B cell (primary cell): ENCODE results near the gene ELFN1. TPM values are rescaled to one million over a fixed set of nuclear protein-coding genes. Genes with fewer than 3 reads are reported as not detected.

Experiments used
- ATAC-seq: fragments of 200-7000 bp; cut with Tn5 transposase; one replicate; pipeline ENCODE4 v1.10.0; 2021; ENCODE audit warnings: low read depth, mild to moderate bottlenecking, moderate number of reproducible peaks, moderate library complexity
- CTCF ChIA-PET: fragments of 350-600 bp; sonication (Branson Sonifier 250); formaldehyde crosslinking; loops from one replicate; lab custom pipeline; 2021; ENCODE audit warnings: antibody characterized with exemption, inconsistent platforms; lab: Charles Lee
- POLR2A ChIA-PET: fragments of 350-600 bp; sonication (Branson Sonifier 250); formaldehyde crosslinking; loops from one replicate; lab custom pipeline; 2021; ENCODE audit warnings: antibody characterized with exemption; lab: Charles Lee
- DNase-seq: peaks from one replicate; pipeline ENCODE4 v3.0.0; 2013
- H2AFZ ChIP-seq: 2 replicates; pipeline ENCODE4 v1.6.1; 2012; ENCODE audit warnings: mild to moderate bottlenecking, low read depth, low read length; ENCODE audit not compliant: insufficient read depth, poor library complexity, severe bottlenecking
- H3K27ac ChIP-seq, 2 donors: 1 replicate in 1 of 2; 2 replicates in 1 of 2; pipeline ENCODE4 v1.5.1; 2012 to 2013; ENCODE audit warnings: low read length in 2 of 2, mild to moderate bottlenecking in 2 of 2, moderate library complexity in 1 of 2
- H3K27me3 ChIP-seq, 4 experiments: fragments of 200-600 bp in 1 of 4; sonication (generic) in 1 of 4; replicated peaks in 1 of 4; 1 replicate in 2 of 4; 2 replicates in 2 of 4; pipeline versions ENCODE4 v1.6.1 to v1.7.0; 2013 to 2016; ENCODE audit warnings: low read length in 3 of 4, mild to moderate bottlenecking in 2 of 4, mixed read lengths in 1 of 4, moderate library complexity in 1 of 4; ENCODE audit not compliant: insufficient read depth in 4 of 4, control insufficient read depth in 3 of 4; ENCODE audit errors: control extremely low read depth in 1 of 4
- H3K36me3 ChIP-seq, 2 experiments: replicated peaks in 1 of 2; 1 replicate in 1 of 2; 2 replicates in 1 of 2; pipeline versions ENCODE4 v1.6.1 to v1.7.1; 2013; ENCODE audit warnings: low read length in 1 of 2; ENCODE audit not compliant: insufficient read depth in 2 of 2, control insufficient read depth in 1 of 2; ENCODE audit errors: control extremely low read depth in 1 of 2, extremely low read depth in 1 of 2
- H3K4me1 ChIP-seq, 2 donors: fragments of 200-600 bp in 1 of 2; sonication (generic) in 1 of 2; 1 replicate in 1 of 2; 2 replicates in 1 of 2; pipeline versions ENCODE4 v1.5.1 to v1.6.1; 2013 to 2017; ENCODE audit warnings: low read length in 2 of 2; ENCODE audit not compliant: control insufficient read depth in 2 of 2, insufficient read depth in 2 of 2
- H3K4me2 ChIP-seq: replicated peaks from 2 replicates; pipeline ENCODE3; 2012; ENCODE audit warnings: mild to moderate bottlenecking, low read depth, low read length; ENCODE audit not compliant: poor library complexity, severe bottlenecking
- H3K4me3 ChIP-seq, 5 experiments: fragments of 200-600 bp in 1 of 5; sonication (generic) in 1 of 5; 1 replicate in 3 of 5; 2 replicates in 2 of 5; pipeline versions ENCODE4 v1.5.1 to v1.7.0; 2011 to 2016; ENCODE audit warnings: low read length in 4 of 5, mild to moderate bottlenecking in 4 of 5, low read depth in 2 of 5, control low read depth in 1 of 5, moderate library complexity in 1 of 5; ENCODE audit not compliant: insufficient read depth in 1 of 5; ENCODE audit errors: control extremely low read depth in 1 of 5, extremely low read depth in 1 of 5
- H3K79me2 ChIP-seq: fragments of 200-600 bp; sonication (generic); one replicate; pipeline ENCODE4 v1.6.0; 2016; ENCODE audit warnings: low read length; ENCODE audit not compliant: control insufficient read depth, insufficient read depth
- H3K9ac ChIP-seq: fragments of 200-600 bp; sonication (generic); 2 replicates; pipeline ENCODE4 v1.6.1; 2017; ENCODE audit warnings: mild to moderate bottlenecking, low read length, moderate library complexity
- H3K9me3 ChIP-seq, 3 donors: one replicate each; pipeline versions ENCODE4 v1.6.1 to v1.7.1; 2013; ENCODE audit warnings: low read length in 2 of 3; ENCODE audit not compliant: control insufficient read depth in 2 of 3, insufficient read depth in 1 of 3; ENCODE audit errors: control extremely low read depth in 1 of 3
- H4K20me1 ChIP-seq: 2 replicates; pipeline ENCODE4 v1.6.0; 2012; ENCODE audit warnings: mild to moderate bottlenecking, low read length; ENCODE audit not compliant: insufficient read depth, control insufficient read depth, poor library complexity, severe bottlenecking
- H3K27ac Mint-ChIP-seq: one replicate; pipeline ENCODE4 v1.8.0; 2021; ENCODE audit warnings: mixed read lengths
- H3K27me3 Mint-ChIP-seq: one replicate; pipeline ENCODE4 v1.8.0; 2021; ENCODE audit warnings: mixed read lengths
- H3K4me1 Mint-ChIP-seq: one replicate; pipeline ENCODE4 v1.8.0; 2021; ENCODE audit warnings: mixed read lengths
- H3K4me3 Mint-ChIP-seq: one replicate; pipeline ENCODE4 v1.8.0; 2021; ENCODE audit warnings: mixed read lengths
- H3K9me3 Mint-ChIP-seq: one replicate; pipeline ENCODE4 v1.8.0; 2022; ENCODE audit warnings: mixed read lengths; ENCODE audit not compliant: insufficient read depth
- CTCF ChIP-seq: fragments of 200-600 bp; IDR thresholded peaks from one replicate; pipeline ENCODE4 v1.8.0; 2022; ENCODE audit warnings: antibody characterized with exemption, mild to moderate bottlenecking
- EZH2 ChIP-seq: IDR thresholded peaks from 2 replicates; pipeline ENCODE4 v1.6.1; 2012; ENCODE audit warnings: borderline replicate concordance, low read depth, mild to moderate bottlenecking, moderate library complexity, low read length; ENCODE audit not compliant: insufficient read depth, poor library complexity, severe bottlenecking
- WGBS: methylation state at CpG from one replicate; pipeline ENCODE4 v1.1.5; 2013; ENCODE audit warnings: missing lambda C conversion rate; ENCODE audit not compliant: insufficient coverage; 5-methylcytosine and 5-hydroxymethylcytosine counted together
- intact Hi-C: fragments of 100-400 bp; cut with micrococcal nuclease; formaldehyde crosslinking; loops from one replicate; pipeline ENCODE4 v1.10.0; 2022
- polyA plus RNA-seq: library from polyadenylated mRNA; depleted of rRNA; stranded (reverse); fragments of >200 nt; gene quantifications from 2 replicates; pipeline ENCODE4 v1.2.3, GENCODE V29; 2012
- total RNA-seq, 2 donors: library from RNA; stranded (reverse); fragments of 120-200 nt in 1 of 2; gene quantifications; 1 replicate in 1 of 2; 2 replicates in 1 of 2; pipeline versions ENCODE4 v1.2.3 to v1.2.4, GENCODE V29; 2013 to 2022

Gene ELFN1
- total and polyA plus RNA-seq, 2 donors (not counting 1 experiment from before 2014, with no cell fraction given), result 0.12 TPM; not detected in 1

GRCh38 chr7:1737956-1738355, 67.9 kb downstream of the ELFN1 start:
- ChIA-PET CTCF (no interaction called here), POLR2A (no interaction called here)
- Histone ChIP-seq H3K27ac (no peak overlapping the region), H3K79me2 (no peaks in the 10 kb centered on the region), H3K4me1 (peaks cover 14 to 19% of the 10 kb centered on the region in 2 donors), H3K36me3 (no peaks in the 10 kb centered on the region), H3K9me3 (peaks cover 0 to 5% (median 0%) of the 10 kb centered on the region in 3 donors), H3K4me2 (no peak overlapping the region), H3K27me3 (peaks cover 0 to 7% (median 0%) of the 10 kb centered on the region in 4 experiments), H3K4me3 (no peak overlapping the region), H2AFZ (no peak overlapping the region), H3K9ac (no peak overlapping the region), H4K20me1 (no peaks in the 10 kb centered on the region)
- H3K4me3 Mint-ChIP-seq, result no peak overlapping the region
- H3K4me1 Mint-ChIP-seq, result peaks cover 22% of the 10 kb centered on the region
- DNase-seq, result no peak
- H3K27ac Mint-ChIP-seq, result no peak overlapping the region
- no peak for TF ChIP-seq CTCF
- TF ChIP-seq EZH2, result no peak
- 93% methylated on average over 19 of the region's 20 CpGs for WGBS
- intact Hi-C loops, result no loop called here
- H3K9me3 Mint-ChIP-seq, result no peaks in the 10 kb centered on the region
- ATAC-seq, result no peak
- peaks cover 16% of the 10 kb centered on the region for H3K27me3 Mint-ChIP-seq

GRCh38 chr7:1738511-1738910, 68.4 kb downstream of the ELFN1 start:
- DNase-seq (no peak), ATAC-seq (no peak)
- Histone ChIP-seq H3K27ac (no peak overlapping the region), H4K20me1 (no peaks in the 10 kb centered on the region), H3K27me3 (peaks cover 0 to 7% (median 0%) of the 10 kb centered on the region in 4 experiments), H3K4me1 (peaks cover 16 to 22% of the 10 kb centered on the region in 2 donors), H3K9ac (no peak overlapping the region), H3K4me2 (peak overlapping the region; percentile 49), H2AFZ (peak overlapping the region; percentile 38), H3K9me3 (peaks cover 0 to 5% (median 0%) of the 10 kb centered on the region in 3 donors), H3K4me3 (no peak overlapping the region), H3K79me2 (no peaks in the 10 kb centered on the region), H3K36me3 (no peaks in the 10 kb centered on the region)
- intact Hi-C loops, result no loop called here
- CTCF ChIA-PET, result interaction anchor here (0.6 kb wide), 1 partner anchor 399 kb away, joined by 3 read pairs; no protein-coding TSS in a partner anchor
- Mint-ChIP-seq H3K9me3 (no peaks in the 10 kb centered on the region), H3K27ac (peak overlapping the region; percentile 15), H3K4me3 (peak overlapping the region; percentile 16), H3K27me3 (peaks cover 15% of the 10 kb centered on the region), H3K4me1 (peaks cover 22% of the 10 kb centered on the region)
- TF ChIP-seq CTCF (no peak), EZH2 (no peak)
- 10% methylated on average over 9 of the region's 11 CpGs for WGBS
- POLR2A ChIA-PET, result no interaction called here
